BJ (cell line): Measurements from ENCODE around the gene BCAT1. TPM values are rescaled to one million over a fixed set of nuclear protein-coding genes. Genes with fewer than 3 reads are reported as not detected.
"Not testable (repeated sequence)": the region's sequence is repeated elsewhere in the genome, so short reads cannot be mapped to it uniquely, and the experiment has no call there.

Experiments
- CTCF ChIA-PET: fragments of 350-600 bp; formaldehyde crosslinking; extraction: SDS; loops from one replicate; lab custom pipeline; 2021; ENCODE audit warnings: antibody characterized with exemption, inconsistent platforms; lab: Yijun Ruan, JAX
- POLR2A ChIA-PET: fragments of 300-600 bp; sonication (Branson Sonifier 250); formaldehyde crosslinking; extraction: SDS; loops from one replicate; lab custom pipeline; 2021; ENCODE audit warnings: antibody characterized with exemption; lab: Charles Lee
- DNase-seq: peaks from one replicate; pipeline ENCODE4 v3.0.0-alpha.2; 2011; ENCODE audit warnings: low read depth
- H3K27me3 ChIP-seq: 2 replicates; pipeline ENCODE4 v1.6.0; 2011; ENCODE audit warnings: low read length; ENCODE audit not compliant: control insufficient read depth, insufficient read depth
- H3K36me3 ChIP-seq: 2 replicates; pipeline ENCODE4 v1.5.1; 2011; ENCODE audit warnings: low read length; ENCODE audit not compliant: control insufficient read depth, insufficient read depth
- H3K4me3 ChIP-seq: 2 replicates; pipeline ENCODE4 v1.5.1; 2011; ENCODE audit warnings: low read depth, mild to moderate bottlenecking, control low read depth, low read length
- CTCF ChIP-seq: IDR thresholded peaks from 2 replicates; pipeline ENCODE4 v1.5.1; 2011; ENCODE audit warnings: low read depth, mild to moderate bottlenecking, control low read depth, inconsistent platforms, low read length, moderate library complexity; ENCODE audit not compliant: insufficient read depth
- polyA plus RNA-seq: library from polyadenylated mRNA; depleted of rRNA; stranded (reverse); fragments of >200 nt; gene quantifications from 2 replicates; pipeline ENCODE4 v1.2.3, GENCODE V29; 2011

The BCAT1 gene
- polyA plus RNA-seq, 1 experiment = 13.2 TPM

GRCh38 chr12:24820872-24821271, 128.0 kb downstream of the BCAT1 start:
- H3K4me3 ChIP-seq = no peak overlapping the region
- no peak for TF ChIP-seq CTCF
- ChIA-PET CTCF (interaction anchor here (0.6 kb wide), 2 partner anchors 172 to 258 kb away, joined by 3 read pairs; no protein-coding TSS in a partner anchor), POLR2A (no interaction called here)
- peaks cover 3% of the 10 kb centered on the region for H3K36me3 ChIP-seq
- no peak for DNase-seq
- no peaks in the 10 kb centered on the region for H3K27me3 ChIP-seq

GRCh38 chr12:24818351-24818750, 130.6 kb downstream of the BCAT1 start:
- ChIA-PET POLR2A (no interaction called here), CTCF (no interaction called here)
- DNase-seq = no peak
- Histone ChIP-seq H3K27me3 (no peaks in the 10 kb centered on the region), H3K36me3 (no peaks in the 10 kb centered on the region; the same call in none of the 2 replicates), H3K4me3 (no peak overlapping the region)
- no peak for TF ChIP-seq CTCF

GRCh38 chr12:24815114-24815423, 133.8 kb downstream of the BCAT1 start:
- POLR2A ChIA-PET = no interaction called here

GRCh38 chr12:24814379-24815113, 134.4 kb downstream of the BCAT1 start:
- DNase-seq = no peak
- ChIA-PET CTCF (no interaction called here), POLR2A (interaction anchor here (0.6 kb wide), 1 partner anchor 410 kb away, joined by 3 read pairs; no protein-coding TSS in a partner anchor)
- Histone ChIP-seq H3K4me3 (no peak overlapping the region), H3K27me3 (no peaks in the 10 kb centered on the region), H3K36me3 (no peaks in the 10 kb centered on the region)
- no peak for TF ChIP-seq CTCF

More at GRCh38 chr12:24815114-24815423, 133.8 kb downstream of the BCAT1 start:
- no peak for TF ChIP-seq CTCF
- Histone ChIP-seq H3K27me3 (no peaks in the 10 kb centered on the region), H3K36me3 (no peaks in the 10 kb centered on the region), H3K4me3 (no peak overlapping the region)
- DNase-seq = no peak
- CTCF ChIA-PET = no interaction called here

GRCh38 chr12:24810378-24810777, 138.5 kb downstream of the BCAT1 start:
- no peak overlapping the region for H3K4me3 ChIP-seq
- POLR2A ChIA-PET = no interaction called here
- no peak for DNase-seq
- no peak for TF ChIP-seq CTCF
- H3K36me3 ChIP-seq = no peaks in the 10 kb centered on the region
- CTCF ChIA-PET = no interaction called here
- H3K27me3 ChIP-seq = no peaks in the 10 kb centered on the region

- H3K36me3 ChIP-seq, H3K27me3 ChIP-seq, POLR2A ChIA-PET, DNase-seq, CTCF ChIA-PET, H3K4me3 ChIP-seq: not testable (repeated sequence)
These were observed 139.6 kb downstream of the BCAT1 start for GRCh38 chr12:24809306-24809705.
